ENCODE measurements around the gene ZMYND19. TPM values are rescaled to one million over a fixed set of nuclear protein-coding genes. Genes with fewer than 3 reads are reported as not detected.

Gene ZMYND19
- total and polyA plus RNA-seq, 2 of the 8 experiments (the other 6 are each of a cell fraction or from before 2014, with no cell fraction given) = 42.4 to 58.7 TPM

GRCh38 chr9:137618105-137619067, 28.1 kb upstream of the ZMYND19 start, which contains the start of gene EHMT1:
TSS of gene EHMT1 (plus strand) at chr9:137619005. CDS start at chr9:137619029, 24 bp downstream.
- Histone ChIP-seq H3K4ac (replicated peaks; ENCODE audit: insufficient read length, low read depth, low read length) (peak within 1 kb of the TSS; percentile 85), H3K4me3 (ENCODE audit: extremely low read depth in 1 of 4, insufficient read depth in 2 of 4, low read depth in 3 of 4, low read length in 4 of 4) (peak within 1 kb of the TSS; percentile 83 to 99 (median 92)), H3K9ac (replicated peaks in 1 of 4; ENCODE audit: extremely low read depth in 1 of 4, low read depth in 3 of 4, low read length in 3 of 4) (peak within 1 kb of the TSS; percentile 91 to 96 (median 94)), H3K4me2 (ENCODE audit: insufficient read depth in 1 of 2, low read depth in 2 of 2, low read length in 2 of 2) (peak within 1 kb of the TSS; percentile 91 to 97), H2BK120ac (replicated peaks; ENCODE audit: low read depth, low read length) (no peak within 1 kb of the TSS), H3K79me2 (ENCODE audit: control insufficient read depth in 1 of 2, insufficient read depth in 2 of 2, low read length in 2 of 2) (peaks cover 35 to 57% of the 10 kb centered on the region in 2 experiments), H2BK15ac (ENCODE audit: low read length) (no peak within 1 kb of the TSS; the same call in 1 of the 2 replicates), H3K79me1 (ENCODE audit: low read depth, low read length) (peaks cover 11% of the 10 kb centered on the region), H3K27ac (ENCODE audit: low read depth, low read length) (peak within 1 kb of the TSS; percentile 84), H3K18ac (ENCODE audit: extremely low read depth, low read length) (peak within 1 kb of the TSS; percentile 87), H2AK5ac (ENCODE audit: low read depth, low read length) (peak within 1 kb of the TSS; percentile 32; the same call in 1 of the 2 replicates), H3K56ac (replicated peaks; ENCODE audit: insufficient read length, low read depth, low read length) (peak within 1 kb of the TSS; percentile 82), H4K20me1 (replicated peaks in 1 of 2; ENCODE audit: control insufficient read depth in 1 of 2, insufficient read depth in 2 of 2, low read length in 2 of 2) (peaks cover 4 to 27% of the 10 kb centered on the region in 2 experiments), H2BK12ac (ENCODE audit: low read depth, low read length) (0 out of 2 replicates have a peak within 1 kb of the TSS, but pooled peaks have one; percentile 71), H2BK5ac (ENCODE audit: low read depth, low read length) (peak within 1 kb of the TSS; percentile 80; the same call in 1 of the 2 replicates), H3K9me3 (ENCODE audit: insufficient read depth in 2 of 2, low read depth in 1 of 2, low read length in 1 of 2) (no peaks in the 10 kb centered on the region), H3K4me1 (replicated peaks in 1 of 4; ENCODE audit: control insufficient read depth in 3 of 4, insufficient read depth in 4 of 4, low read length in 3 of 4) (peaks cover 0 to 9% (median 5%) of the 10 kb centered on the region in 4 experiments; a peak in 5 of 7 replicates), H4K5ac (ENCODE audit: insufficient read length, low read depth, low read length) (peak within 1 kb of the TSS; percentile 63), H3K23ac (ENCODE audit: insufficient read length) (no peak within 1 kb of the TSS), H3K14ac (ENCODE audit: insufficient read length) (peak within 1 kb of the TSS; percentile 57), H4K8ac (ENCODE audit: extremely low read depth, insufficient read depth, low read length) (peak within 1 kb of the TSS; percentile 93; the same call in 1 of the 2 replicates), H4K91ac (replicated peaks; ENCODE audit: insufficient read length, low read length) (peak within 1 kb of the TSS; percentile 75), H2AFZ (ENCODE audit: low read length) (no peak within 1 kb of the TSS), H3K23me2 (ENCODE audit: low read depth, low read length) (peaks cover 4% of the 10 kb centered on the region; the same call in 1 of the 2 replicates), H2BK20ac (ENCODE audit: low read length) (no peak within 1 kb of the TSS), H3K27me3 (replicated peaks in 1 of 4; ENCODE audit: control insufficient read depth in 3 of 4, extremely low read depth in 1 of 4, insufficient read depth in 3 of 4, low read length in 3 of 4) (no peaks in the 10 kb centered on the region), H3K36me3 (ENCODE audit: control insufficient read depth in 2 of 4, insufficient read depth in 4 of 4, low read length in 3 of 4) (peaks cover 5 to 25% (median 11%) of the 10 kb centered on the region in 4 experiments; a peak in 6 of 8 replicates)
- FAIRE-seq = no peak
- 2% methylated on average over 71 of the region's 94 CpGs; no CpG with 5 or more reads in 1 of the 2 experiments for WGBS, 2 experiments (ENCODE audit: extremely low coverage in 1 of 2, insufficient coverage in 1 of 2, insufficient read length in 1 of 2, insufficient replicate concordance in 2 of 2, low coverage in 1 of 2, low lambda C conversion rate in 2 of 2, missing lambda C conversion rate in 1 of 2)
- DNase-seq (ENCODE audit: low read depth in 1 of 2, low spot score in 2 of 2) = peak; percentile 46 to 95
- ChIA-PET CTCF (ENCODE audit: partially characterized antibody) (interaction anchor here (1.0 to 2.8 kb wide), 5 partner anchors 10 to 77 kb away, joined by 4 to 15 read pairs (median 6); no protein-coding TSS in a partner anchor), POLR2A (ENCODE audit: partially characterized antibody) (interaction anchor here (0.6 to 3.5 kb wide), 24 partner anchors 9 to 171 kb away, joined by 3 to 25 read pairs (median 5); partner anchors contain the start of genes ARRDC1, DPH7, PNPLA7 and ZMYND19)
- TF ChIP-seq JUND (IDR thresholded peaks at IDR 0.05; ENCODE audit: low read length) (no peak), CTBP2 (IDR thresholded peaks at IDR 0.05; ENCODE audit: borderline replicate concordance, insufficient read depth, insufficient read length, low read length) (no peak), KDM5A (IDR thresholded peaks at IDR 0.05; ENCODE audit: low read length) (0 out of 2 replicates have a peak, but pooled peaks have one; percentile 28), BACH1 (IDR thresholded peaks at IDR 0.05; ENCODE audit: low read length) (no peak), POLR2A (IDR thresholded peaks at IDR 0.05; ENCODE audit: control extremely low read depth in 1 of 2, low read depth in 2 of 2, low read length in 2 of 2) (no peak; a peak in 2 of 3 replicates), POU5F1 (IDR thresholded peaks at IDR 0.05; ENCODE audit: low read depth, low read length) (no peak), KDM4A (IDR thresholded peaks at IDR 0.05; ENCODE audit: low read depth, low read length, severe bottlenecking) (peak; percentile 56), MAX (IDR thresholded peaks at IDR 0.05) (no peak), TBP (IDR thresholded peaks at IDR 0.05; ENCODE audit: low read depth, low read length) (peak; percentile 51; the same call in 1 of the 2 replicates)

Data from H1 (cell line).